ENCODE data around the gene TMEM200C.

TMEM200C gene

DNA sequence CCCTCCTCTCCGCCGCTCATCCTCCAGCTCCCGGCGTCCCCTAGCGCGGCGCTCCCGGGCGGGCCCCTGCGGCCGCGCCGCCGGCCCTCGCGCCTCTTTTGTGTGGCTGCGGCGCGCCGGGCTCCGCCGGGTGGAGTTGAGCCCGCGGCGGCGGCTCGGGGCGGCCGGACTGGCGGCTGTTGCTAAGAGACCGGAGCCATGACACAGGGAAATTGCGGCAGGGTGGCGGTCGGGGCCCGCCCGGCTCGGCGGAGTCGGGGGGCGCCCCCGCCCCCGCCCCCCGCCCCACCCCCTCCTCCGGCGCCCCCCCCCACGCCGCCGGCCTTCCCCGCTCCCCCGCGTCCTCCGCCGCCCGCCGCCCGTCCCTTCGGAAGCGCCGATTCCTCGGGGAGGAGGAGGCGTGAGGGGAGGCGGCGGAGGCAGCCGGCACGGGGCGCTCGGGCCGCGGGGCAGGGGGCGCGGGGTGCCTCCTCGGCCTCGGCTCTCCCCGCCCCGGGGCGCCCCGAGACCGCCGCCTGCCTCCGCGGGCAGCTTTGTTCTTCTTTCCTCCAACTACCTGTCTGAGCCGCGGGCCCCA lies at the start of gene TMEM200C:
Gene TMEM200C, minus strand, starts transcription at position 224 of the 577 bp plus-strand sequence. CDS start 3,459 bp downstream, outside the sequence.
- no peak for DNase-seq

DNA sequence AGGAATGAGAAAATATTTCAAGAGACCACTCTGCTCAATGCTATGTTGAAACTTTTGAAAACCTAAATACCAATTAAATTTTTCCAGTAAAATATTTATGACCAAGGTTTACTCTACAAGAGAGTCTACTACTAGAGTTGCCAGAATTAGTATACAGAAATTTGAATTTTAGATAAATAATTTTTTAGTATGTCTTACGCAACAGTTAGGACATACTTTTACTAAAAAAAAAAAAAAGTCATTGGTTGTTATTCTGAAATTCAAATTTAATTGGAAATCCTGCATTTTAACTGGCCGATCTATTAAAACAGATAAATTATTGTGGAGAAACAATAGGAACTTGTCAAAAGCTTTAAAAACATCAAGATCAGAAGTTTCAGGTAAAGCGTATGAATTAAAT lies 49.1 kb upstream of the TMEM200C start:
- no peak for DNase-seq

DNA sequence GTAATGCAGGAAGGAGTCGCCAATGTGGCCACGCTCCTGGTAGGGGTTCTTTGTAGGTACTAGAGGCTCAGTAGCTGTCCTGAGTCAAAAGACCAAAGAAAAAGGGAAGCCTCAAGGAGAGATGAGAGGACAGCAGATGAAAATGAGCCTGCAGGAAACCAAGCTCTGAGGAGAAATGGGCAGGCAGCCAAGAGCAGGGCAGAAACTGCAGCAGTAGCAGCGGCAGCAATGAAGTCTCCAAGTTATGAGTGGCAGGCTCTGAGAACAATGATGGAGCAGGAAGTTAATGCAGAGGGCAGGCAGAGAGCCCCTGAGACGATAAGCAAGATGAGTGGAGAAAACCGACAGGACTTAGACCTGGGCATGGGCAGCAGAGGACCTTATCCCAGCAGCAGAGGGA lies 48.2 kb upstream of the TMEM200C start:
- no peak for DNase-seq

DNA sequence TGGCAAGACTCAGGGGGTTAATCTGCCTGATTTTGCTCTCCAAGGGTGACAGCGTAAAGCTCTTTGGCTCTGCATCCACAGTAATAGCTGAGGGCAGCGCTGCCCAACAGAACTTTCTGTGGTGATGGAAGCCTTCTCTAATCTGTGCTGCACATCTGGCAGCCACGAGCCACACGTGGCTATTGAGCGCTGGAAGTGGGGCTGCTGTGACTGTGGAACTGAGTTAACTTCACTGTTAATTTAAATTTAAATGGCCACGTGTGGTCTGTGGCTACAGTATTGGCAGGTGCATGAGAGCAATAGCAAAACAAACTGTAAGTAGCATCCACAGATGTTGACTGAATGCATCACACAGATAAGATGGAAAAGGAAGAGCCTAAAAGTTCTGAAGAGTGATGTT lies 47.3 kb upstream of the TMEM200C start:
- DNase-seq = no peak

DNA sequence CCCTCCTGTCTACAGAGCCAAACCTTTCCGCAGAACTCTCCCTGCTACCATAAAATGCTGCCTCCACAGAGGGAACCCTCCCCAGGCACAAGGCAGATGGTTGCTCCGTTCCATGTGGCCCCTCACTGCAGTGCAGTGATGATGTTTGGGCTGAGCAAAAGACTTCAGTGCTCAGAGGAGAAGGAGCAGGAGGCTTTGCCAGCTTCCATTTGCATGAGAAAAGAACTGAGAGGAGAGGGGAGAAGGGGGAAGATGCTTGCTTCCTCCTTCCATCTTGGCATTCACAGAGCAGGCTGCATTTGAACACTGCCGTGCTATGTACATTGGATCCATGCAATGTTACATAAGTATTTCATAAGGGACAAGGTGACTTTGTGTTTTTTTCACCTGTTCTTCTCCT lies 46.6 kb upstream of the TMEM200C start:
- DNase-seq = no peak

DNA sequence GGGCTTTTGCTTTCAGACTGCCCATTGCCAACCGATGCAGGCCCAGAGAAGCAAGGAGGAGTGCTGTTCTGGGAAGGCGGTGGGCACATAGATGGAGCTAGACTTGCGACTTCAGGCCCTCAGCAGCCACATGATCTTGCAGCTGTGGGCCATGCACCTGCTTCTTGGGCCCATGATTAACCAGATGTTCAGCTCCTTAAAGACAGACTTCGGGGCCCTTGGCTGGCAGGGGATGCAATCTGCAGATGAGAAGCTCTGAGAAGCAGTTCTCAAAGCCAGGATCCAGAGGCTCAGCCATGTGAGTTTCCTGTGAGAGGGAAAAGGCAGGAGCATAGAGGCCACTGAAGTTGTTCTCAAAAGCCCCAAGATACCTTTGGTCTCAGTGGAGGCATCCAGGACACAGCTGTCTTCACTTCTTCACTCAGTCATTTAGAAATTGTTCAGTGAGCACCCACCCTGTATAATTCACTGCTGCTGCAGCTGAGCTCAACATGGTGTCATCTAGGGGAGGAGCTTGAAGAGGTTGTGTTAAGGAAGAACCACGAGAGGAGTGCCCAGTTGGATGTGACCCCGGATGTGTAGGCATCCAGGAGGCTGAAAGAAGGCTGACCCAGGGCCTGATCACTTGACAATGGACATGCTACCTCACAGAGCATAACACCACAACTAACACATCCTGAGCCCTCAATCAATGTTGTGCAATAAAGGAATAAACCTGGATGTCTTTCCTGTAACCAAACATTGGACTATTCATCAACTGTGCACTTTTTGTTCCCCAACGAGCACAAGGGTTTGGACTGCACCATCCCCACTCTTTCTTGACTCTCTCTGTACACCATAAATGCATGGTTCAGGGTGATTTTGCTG lies 44.7 kb upstream of the TMEM200C start:
- no peak for DNase-seq

DNA sequence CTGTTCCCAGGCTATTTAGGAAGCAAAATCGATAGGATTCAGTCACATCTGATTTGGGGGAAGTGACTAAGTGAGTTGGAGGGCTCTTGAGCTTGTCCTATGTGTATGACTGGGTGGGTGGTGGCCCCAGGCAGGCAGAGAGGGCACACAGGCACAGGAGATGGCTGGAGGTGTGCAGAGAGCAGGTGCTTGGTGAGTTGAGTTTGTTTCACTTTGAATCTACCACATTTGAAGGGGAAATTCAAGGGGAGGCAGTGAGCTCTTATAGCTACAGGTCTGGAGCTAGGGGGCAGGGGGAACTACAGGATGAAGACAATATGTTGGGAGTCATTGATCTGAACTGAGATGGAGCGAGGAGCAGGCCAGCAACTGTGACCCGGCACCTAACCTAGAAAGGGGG lies 42.5 kb upstream of the TMEM200C start:
- no peak for DNase-seq

DNA sequence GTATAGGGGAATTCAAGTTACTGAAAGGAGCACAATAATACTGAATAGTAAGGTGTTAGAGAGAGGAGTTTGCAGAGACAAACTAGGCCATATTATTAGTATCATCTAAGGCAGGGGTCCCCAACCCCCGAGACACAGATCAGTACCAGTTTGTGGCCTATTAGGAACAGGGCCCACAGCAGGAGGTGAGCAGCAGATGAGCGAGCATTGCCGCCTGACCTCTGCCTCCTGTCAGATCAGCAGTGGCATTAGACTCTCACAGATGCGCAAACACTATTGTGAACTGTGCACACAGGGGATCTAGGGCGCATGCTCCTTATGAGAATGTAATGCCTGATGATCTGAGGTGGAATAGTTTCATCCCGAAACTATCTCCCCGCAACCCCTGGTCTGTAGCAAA lies 41.8 kb upstream of the TMEM200C start:
- no peak for DNase-seq

DNA sequence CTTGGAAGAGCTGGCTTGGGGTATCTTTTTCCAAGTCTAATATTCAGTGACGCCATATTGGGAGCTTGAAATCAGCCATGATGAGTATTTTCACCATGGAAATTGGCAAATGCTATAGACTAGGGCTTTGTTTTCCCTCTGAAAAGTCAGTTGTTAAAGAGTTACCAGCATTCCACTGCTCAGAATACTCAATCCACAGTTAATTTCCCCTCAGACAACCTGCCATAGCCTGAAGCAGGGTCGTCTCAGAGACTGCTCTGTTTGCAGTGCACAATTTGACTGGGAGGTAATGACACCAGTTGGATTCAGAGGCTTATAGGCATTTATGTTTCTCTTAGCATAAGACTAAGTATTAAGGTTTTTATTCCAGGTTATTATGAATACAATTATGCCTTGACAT lies 35.5 kb upstream of the TMEM200C start:
- DNase-seq = no peak

DNA sequence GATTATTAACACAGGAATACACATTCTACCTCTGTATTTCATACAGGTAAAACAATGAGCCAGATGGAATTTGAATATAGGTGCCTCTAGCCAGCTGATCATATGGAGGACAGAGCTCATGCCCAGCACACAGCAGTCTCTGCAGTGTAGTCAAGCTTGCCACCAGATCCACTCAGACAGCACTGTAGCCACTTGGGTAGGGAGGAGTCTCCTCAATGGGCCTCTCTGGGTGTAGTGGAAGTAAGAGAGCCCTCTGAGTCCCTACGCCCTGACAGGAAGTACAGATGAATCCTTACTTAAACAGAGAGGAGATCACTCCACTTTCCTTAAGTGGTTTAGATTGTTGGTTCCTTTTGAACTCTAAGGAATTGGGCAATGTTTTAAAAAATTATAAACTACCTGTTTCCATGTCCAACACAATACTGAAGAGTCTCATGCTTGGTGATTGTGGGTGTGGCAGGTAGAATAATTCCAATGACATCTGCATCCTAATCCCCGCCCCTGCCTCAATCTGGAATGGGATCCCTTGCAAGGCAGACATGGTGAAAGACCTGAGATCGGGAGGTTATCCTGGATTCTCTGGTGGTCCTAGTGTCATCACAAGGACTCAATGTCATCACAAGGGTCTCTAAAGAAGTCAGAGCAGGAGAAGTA lies 23.0 kb upstream of the TMEM200C start:
- DNase-seq = no peak

DNA sequence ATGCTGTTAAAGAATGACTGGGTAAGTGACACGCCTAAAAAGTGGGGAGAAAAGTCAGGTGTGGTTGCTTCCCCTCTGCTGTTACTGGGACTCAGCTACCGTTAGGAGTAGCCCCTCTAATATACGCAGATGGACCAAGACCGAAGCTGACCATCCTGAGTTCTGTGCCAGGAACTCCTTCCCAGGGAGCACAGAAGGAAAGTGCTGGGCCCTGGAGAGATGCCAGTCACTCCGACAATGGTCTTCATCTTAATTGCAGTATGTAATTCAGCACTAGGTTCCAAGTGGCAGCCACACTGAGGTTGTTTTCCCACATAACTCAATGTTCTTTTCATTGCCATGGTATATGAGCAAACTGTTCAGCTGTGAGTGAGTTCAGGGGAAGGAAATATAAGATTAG lies 19.6 kb upstream of the TMEM200C start:
- DNase-seq = no peak

DNA sequence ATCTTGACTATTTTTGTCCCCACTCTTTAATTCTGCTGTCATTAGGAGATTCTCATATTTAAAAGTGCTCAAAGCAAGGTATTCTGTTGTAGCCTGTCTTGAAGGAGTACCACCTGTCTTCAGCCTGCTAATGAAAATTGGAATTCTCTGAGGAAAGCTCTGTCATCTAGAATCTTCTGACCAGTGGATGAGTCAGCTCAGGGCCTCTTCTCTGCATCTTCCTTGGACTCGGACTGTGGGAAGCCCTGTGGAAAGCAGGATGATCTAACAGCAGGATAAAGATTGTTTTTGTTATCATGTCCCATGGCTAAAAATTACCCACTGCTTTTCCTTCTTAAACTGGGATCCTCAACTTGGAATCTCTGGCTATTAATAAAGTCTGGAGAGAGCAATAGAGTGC lies 18.7 kb upstream of the TMEM200C start:
- no peak for DNase-seq

DNA sequence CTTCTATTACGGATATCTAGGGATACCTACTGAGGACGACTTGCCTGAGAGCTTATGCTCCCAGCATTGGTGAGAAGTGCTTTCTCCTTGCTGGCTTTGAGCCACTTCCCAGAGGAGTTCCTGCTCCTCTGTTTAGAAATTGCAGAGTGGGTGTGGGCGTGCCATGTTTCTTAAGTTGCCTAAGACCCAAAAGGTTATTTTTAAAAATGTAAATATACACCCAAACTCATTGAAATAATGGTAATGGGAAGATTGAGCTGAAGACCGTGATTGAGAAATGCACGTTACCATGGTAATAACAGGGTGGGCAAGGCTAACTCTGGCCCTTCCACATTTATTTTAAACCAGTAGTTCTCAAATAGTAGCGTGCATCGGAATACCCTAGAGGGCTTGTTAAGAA lies 17.2 kb upstream of the TMEM200C start:
- DNase-seq = no peak

DNA sequence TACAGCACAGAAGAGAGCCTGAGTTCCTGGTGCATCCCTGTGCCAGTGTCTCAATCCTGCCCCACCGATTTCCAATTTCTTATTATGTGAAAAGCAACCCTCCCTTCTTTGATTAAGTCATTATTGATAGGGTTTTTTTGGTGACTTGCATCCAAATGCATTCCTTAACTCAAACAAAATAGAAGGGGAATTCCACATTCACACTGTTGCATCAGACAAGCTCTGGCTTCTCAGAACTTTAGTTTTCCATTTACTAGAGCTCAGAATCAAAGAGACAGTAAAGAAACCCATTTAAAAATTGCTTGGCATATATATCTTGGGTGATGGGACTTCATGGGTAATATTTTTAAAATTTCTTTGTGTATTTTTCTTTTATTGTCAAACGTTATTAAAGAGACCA lies 13.8 kb upstream of the TMEM200C start:
- no peak for DNase-seq

DNA sequence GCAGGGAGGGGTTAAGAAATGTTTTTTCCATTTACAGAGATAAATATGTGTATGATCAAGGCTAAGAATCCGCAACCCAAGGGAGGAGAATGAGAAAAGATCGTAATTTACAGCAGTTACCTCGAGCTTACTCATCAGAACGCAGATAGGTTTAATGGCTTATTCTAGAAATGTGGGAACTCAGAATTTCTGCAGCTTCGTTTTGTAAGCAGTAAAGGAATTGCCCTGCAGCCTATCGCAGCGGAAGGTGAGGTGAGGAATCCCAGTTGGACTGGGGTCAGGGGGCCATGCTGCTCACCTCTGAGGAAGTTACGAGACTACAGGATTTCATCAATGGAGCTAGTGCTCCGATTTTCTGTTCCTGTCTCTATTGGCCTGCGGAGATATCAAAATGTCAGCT lies 8.1 kb upstream of the TMEM200C start:
- no peak for DNase-seq

DNA sequence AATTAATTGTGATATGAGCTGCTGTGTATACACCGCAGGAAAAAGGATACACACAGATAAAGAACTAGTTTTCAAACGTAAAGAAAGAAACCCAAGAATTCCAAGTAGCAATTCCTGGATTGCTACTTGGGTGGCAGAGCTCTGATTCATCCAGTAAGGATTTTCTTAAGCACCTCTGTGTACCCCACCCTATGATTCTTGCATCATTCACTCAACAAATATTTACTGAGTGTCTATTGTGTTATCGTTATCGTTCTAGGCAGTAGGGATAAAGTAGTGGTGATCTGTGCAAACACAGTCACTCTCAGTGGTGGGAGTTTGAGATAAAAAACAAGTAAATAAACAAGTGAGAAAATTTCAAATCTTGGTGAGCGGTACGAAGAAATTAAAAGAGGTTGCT lies 4.9 kb upstream of the TMEM200C start:
- DNase-seq = no peak

DNA sequence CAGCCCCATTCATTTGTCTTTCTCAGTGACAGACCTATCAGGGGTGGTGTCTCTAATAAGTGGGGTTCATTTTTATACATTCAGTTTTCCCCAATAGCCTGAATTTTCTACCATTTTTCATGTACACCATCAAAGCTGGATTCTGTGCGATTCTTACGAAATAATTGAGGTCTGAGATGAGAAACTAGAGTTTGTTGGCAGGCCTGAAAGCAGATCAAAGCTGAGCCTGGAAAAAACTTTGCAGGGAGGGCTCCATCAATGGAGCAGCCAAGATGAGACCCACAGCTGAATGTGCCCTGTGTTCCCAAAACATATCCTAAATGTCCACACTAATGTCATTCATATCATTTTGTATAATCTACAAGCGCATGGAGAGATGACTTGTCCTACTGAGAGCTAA lies 4.5 kb upstream of the TMEM200C start:
- no peak for DNase-seq

DNA sequence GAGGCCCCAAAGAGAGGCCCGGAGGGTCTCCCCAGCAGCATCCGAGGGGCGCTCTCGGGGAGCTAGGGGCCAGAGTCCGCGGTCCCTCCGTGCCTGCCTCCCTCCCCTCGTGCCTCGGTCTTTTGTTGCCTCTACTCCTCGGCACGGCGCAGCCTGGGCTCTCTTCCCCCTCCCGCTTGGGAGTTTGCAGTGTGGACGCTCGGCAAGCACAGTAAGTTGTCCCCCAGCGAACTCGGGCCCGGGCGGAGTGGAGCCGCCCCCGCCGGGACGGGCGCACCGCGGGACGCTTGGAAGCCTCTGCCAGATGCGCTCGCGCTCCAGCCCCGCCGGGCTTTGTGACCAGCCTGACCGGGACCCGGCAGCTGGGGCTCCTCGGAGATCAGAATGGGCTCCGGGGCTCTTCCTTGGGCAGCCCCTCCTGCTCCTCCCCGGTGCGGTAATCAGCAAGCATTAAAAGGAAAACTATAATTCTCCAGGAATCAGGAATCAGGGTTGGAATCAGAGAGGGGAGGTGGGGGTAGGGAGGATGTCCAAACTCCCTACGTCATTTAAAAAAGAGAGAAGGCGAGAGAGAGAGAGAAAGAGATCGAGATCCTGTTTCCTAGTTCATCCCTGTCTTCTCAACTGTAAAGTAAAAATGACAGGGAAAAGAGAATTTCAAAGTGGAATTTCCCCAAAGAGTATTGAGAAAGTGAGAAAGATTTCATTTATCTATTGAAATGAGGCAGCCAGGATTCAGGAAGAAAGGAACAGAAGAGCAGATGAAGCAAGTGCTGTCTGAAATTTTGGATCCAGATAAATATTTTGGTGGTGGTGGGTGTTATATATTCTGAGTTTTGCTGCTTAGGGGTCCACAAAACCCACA lies 786 bp upstream of the TMEM200C start:
- no peak for DNase-seq

DNA sequence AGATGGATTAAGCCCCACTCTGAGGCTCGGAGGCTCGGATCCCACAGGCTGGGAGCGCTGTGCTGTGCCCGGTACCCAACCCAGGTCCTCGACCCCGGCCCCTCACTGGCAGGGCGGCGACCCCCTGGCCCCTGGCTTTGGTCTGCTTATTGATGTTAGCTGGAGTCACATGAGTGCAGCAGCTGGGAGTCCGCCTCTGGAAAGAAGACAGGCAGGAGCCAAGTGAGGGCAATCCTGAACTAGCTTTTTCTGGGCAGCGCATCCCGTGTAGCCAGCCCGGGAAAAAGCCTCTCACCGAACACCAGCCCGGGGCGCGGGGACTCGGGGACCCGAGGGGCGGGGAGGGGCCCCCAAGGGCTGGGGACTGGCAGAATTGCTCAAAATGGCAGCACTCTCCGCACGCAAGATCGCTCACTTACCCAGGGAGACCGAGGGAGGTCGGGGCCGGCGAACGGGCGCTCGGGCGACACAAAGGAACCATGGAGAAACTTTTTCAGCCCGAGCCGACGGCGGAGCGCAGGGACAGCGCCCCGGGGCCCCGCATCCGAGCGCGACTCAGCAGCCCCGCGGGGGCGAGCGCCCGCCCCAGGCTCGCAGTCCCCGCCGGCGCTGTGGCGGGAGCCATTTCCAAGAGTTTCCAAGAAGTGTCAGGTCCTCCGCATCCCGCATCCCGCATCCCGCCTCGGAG lies 567 bp downstream of the TMEM200C start:
- DNase-seq = no peak

DNA sequence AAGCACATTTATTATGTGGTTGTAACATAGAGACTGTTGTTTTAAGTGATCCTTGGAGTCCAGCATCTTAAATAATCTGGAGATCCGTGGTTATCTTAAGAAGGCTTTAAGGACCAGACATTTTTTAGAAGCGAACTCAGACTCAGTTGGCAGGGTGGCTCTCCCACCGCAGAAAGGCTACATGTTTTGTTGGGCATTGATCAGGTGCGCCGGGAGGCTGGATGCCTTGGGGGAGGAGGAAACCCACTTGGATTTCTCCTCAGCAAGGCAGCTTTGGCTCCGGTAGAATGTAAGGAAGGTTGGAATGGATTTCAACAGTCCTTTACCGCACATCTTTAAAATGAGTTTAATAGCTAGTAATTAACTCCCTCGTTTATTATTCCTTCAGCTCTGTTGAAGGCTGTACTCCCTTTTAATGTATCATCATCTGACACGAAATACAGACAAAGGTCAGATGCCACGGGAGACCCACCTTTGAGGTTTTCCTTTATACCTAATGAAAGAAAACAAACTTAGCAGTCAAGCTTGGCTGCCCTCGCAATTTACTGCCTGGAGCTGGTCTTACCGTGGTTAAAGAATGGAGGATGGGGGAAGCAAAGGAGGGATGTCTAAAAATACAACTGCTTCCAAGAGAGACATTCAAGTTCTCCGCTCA lies 1.2 kb downstream of the TMEM200C start:
- no peak for DNase-seq

DNA sequence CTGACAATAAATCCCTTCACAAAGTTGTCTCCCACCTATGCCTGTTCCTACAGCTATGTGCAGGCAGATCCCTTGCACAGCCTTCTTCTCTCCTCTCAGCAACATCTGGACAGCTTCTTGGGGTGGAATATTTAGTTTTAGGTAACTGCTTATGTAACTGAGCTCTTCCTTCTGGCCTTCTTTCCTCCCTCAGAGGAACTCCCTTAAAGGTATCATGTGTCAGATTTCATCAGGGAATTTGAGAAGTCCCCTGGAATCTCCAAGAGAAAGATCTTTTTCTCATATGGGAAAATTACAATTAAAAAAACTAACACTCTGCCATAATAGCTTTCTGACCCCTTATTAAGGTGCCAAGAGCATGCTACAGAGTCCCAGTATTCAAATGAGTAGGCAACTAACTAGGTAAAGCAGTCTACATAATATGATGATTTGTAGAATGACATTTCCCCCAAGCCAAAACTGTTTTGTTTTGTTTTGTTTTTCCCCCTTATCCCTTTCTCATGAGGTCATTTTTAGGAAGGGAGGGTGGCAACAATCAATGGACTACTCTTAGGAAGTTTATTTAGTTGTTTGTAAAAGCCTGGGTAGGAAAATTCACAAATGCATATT lies 2.4 kb downstream of the TMEM200C start:
- DNase-seq = no peak

DNA sequence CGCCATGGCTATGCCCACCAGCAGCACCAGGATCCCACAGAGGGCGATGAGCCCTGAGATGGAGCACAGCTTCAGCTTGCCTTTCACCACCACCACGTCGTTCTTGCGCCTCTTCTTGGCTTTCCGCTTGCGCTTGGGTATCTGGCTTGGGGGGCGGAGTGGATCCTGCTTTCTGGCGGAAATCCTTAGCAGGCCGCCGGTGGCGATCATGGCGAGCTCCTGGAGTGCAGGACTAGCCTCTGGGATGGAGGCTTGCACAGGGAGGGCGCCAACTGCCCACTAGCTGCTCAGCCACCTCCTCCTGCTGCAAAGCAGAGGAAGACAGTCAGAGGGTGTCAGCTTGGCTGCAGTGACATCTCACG lies 3.5 kb downstream of the TMEM200C start:
- no peak for DNase-seq

Data from NCI-H1048 (cell line).